ENCODE measurements around the gene CLDN4.

The CLDN4 gene

GRCh38 chr7:73823873-73824592 is 6.8 kb upstream of the CLDN4 start:
- Histone ChIP-seq H3K27ac (ENCODE audit: low read depth, low read length, severe bottlenecking) (no peak overlapping the region), H3K36me3 (ENCODE audit: control insufficient read depth, insufficient read depth, low read length) (no peaks in the 10 kb centered on the region), H3K4me1 (ENCODE audit: control insufficient read depth, insufficient read depth, low read length, poor library complexity, severe bottlenecking) (peaks cover 34% of the 10 kb centered on the region), H3K4me3 (ENCODE audit: extremely low read depth, insufficient read depth, low read length, poor library complexity, severe bottlenecking) (no peak overlapping the region), H3K9me3 (ENCODE audit: control insufficient read depth, low read length) (no peaks in the 10 kb centered on the region)
- WGBS, 2 experiments (ENCODE audit: insufficient coverage in 2 of 2): 80 to 94% methylated on average over 4 to 9 of the region's 11 CpGs

DNA sequence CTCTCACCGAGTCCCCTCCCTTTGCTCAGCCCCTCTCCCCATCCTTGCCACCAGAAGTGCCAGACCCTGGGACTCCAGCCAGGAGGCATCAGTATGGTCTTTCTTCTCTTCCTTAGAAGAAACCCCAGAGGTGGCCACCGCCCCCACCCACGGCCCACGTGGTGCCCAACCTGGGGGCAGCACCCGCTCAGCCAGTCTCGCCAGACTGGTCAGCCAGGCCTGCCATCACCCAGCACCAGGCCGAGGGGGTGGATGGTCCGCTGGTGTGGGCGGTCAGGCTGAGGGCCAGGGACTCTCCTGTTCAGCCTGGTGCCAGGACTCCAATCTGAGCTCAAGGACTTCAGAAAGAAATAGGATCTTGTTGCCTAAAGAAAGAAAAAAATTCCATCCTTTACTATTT is 5.8 kb upstream of the CLDN4 start:
- Histone ChIP-seq H3K4me3 (ENCODE audit: extremely low read depth, insufficient read depth, low read length, poor library complexity, severe bottlenecking) (no peak overlapping the region), H3K27ac (ENCODE audit: low read depth, low read length, severe bottlenecking) (no peak overlapping the region), H3K4me1 (ENCODE audit: control insufficient read depth, insufficient read depth, low read length, poor library complexity, severe bottlenecking) (peaks cover 44% of the 10 kb centered on the region), H3K9me3 (ENCODE audit: control insufficient read depth, low read length) (no peaks in the 10 kb centered on the region), H3K36me3 (ENCODE audit: control insufficient read depth, insufficient read depth, low read length) (no peaks in the 10 kb centered on the region)
- WGBS, 2 experiments (ENCODE audit: insufficient coverage in 2 of 2): 91 to 93% methylated on average over 6 to 9 of the region's 9 CpGs

GRCh38 chr7:73827567-73828106 is 3.2 kb upstream of the CLDN4 start:
- H3K4me3 ChIP-seq (ENCODE audit: extremely low read depth, insufficient read depth, low read length, poor library complexity, severe bottlenecking): no peak overlapping the region
- H3K27ac ChIP-seq (ENCODE audit: low read depth, low read length, severe bottlenecking): no peak overlapping the region
- no peaks in the 10 kb centered on the region for H3K9me3 ChIP-seq (ENCODE audit: control insufficient read depth, low read length)
- H3K36me3 ChIP-seq (ENCODE audit: control insufficient read depth, insufficient read depth, low read length): no peaks in the 10 kb centered on the region
- WGBS, 2 experiments (ENCODE audit: insufficient coverage in 2 of 2): 53 to 73% methylated on average over 2 to 3 of the region's 11 CpGs
- peaks cover 62% of the 10 kb centered on the region for H3K4me1 ChIP-seq (ENCODE audit: control insufficient read depth, insufficient read depth, low read length, poor library complexity, severe bottlenecking)

DNA sequence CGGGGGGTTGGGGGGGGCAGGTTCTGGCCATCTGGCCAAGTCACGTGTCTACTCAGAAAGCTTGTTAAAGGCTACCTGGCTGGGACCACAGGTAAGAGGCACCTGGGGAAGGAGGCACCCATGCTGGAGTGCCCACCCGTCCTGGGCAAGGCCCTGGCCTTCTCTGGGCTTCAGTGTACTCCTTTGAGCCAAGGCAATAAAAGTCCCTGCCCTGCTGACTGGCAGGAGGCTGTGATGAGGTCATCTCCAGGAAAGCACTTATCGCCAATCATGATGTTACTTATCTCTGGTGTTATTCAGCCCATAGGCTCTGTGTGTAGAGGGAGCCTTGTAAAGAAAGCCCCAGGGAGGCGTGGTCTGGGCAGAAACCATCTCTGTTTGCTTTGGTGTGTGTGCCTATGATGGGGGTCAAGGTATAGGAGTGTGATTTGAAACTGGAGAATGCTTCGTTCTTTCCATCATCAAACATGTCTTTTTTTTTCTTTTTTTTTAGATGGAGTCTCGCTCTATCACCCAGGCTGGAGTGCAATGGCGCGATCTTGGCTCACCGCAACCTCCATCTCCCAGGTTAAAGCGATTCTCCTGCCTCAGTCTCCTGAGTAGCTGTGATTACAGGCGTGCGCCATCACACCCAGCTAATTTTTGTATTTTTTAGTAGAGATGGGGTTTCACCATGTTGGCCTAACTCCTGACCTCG is 2.5 kb upstream of the CLDN4 start:
- H3K9me3 ChIP-seq (ENCODE audit: control insufficient read depth, low read length): no peaks in the 10 kb centered on the region
- H3K4me1 ChIP-seq (ENCODE audit: control insufficient read depth, insufficient read depth, low read length, poor library complexity, severe bottlenecking): peaks cover 62% of the 10 kb centered on the region
- 74 to 88% methylated on average over 7 to 8 of the region's 14 CpGs for WGBS, 2 experiments (ENCODE audit: insufficient coverage in 2 of 2)
- no peaks in the 10 kb centered on the region for H3K36me3 ChIP-seq (ENCODE audit: control insufficient read depth, insufficient read depth, low read length)
- no peak overlapping the region for H3K4me3 ChIP-seq (ENCODE audit: extremely low read depth, insufficient read depth, low read length, poor library complexity, severe bottlenecking)
- H3K27ac ChIP-seq (ENCODE audit: low read depth, low read length, severe bottlenecking): no peak overlapping the region

DNA sequence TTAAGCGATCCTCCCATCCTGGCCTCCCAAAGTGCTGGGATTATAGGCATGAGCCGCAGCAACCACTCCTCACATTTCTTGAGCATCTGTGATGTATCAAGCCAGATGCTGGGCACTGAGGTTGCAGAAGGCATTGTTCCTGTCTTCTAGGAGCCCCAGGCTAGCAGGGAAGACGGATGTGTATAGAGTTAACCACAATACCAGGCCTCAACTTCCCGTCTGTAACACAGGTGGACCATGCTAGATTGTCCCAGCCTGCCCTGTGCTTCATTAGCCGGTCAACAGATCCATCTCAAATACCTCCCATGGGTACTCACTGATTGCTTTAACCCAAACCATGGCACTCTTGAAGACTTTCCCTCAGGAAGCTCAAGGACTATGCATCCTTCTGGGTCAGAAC is 1.8 kb upstream of the CLDN4 start:
- 98 to 99% methylated on average over 4 to 5 of the region's 5 CpGs for WGBS, 2 experiments (ENCODE audit: insufficient coverage in 2 of 2)

GRCh38 chr7:73829505-73829904 is 1.3 kb upstream of the CLDN4 start:
- Histone ChIP-seq H3K27ac (ENCODE audit: low read depth, low read length, severe bottlenecking) (no peak overlapping the region), H3K9me3 (ENCODE audit: control insufficient read depth, low read length) (peaks cover 1% of the 10 kb centered on the region), H3K4me1 (ENCODE audit: control insufficient read depth, insufficient read depth, low read length, poor library complexity, severe bottlenecking) (peaks cover 54% of the 10 kb centered on the region), H3K36me3 (ENCODE audit: control insufficient read depth, insufficient read depth, low read length) (no peaks in the 10 kb centered on the region), H3K4me3 (ENCODE audit: extremely low read depth, insufficient read depth, low read length, poor library complexity, severe bottlenecking) (no peak overlapping the region)
- WGBS, 2 experiments (ENCODE audit: insufficient coverage in 2 of 2): 67 to 70% methylated on average over 6 to 7 of the region's 7 CpGs

More for the DNA sequence above, 1.8 kb upstream of the CLDN4 start:
- H3K4me3 ChIP-seq (ENCODE audit: extremely low read depth, insufficient read depth, low read length, poor library complexity, severe bottlenecking): no peak overlapping the region
- H3K27ac ChIP-seq (ENCODE audit: low read depth, low read length, severe bottlenecking): no peak overlapping the region
- no peaks in the 10 kb centered on the region for H3K9me3 ChIP-seq (ENCODE audit: control insufficient read depth, low read length)
- H3K4me1 ChIP-seq (ENCODE audit: control insufficient read depth, insufficient read depth, low read length, poor library complexity, severe bottlenecking): peaks cover 59% of the 10 kb centered on the region
- H3K36me3 ChIP-seq (ENCODE audit: control insufficient read depth, insufficient read depth, low read length): no peaks in the 10 kb centered on the region

DNA sequence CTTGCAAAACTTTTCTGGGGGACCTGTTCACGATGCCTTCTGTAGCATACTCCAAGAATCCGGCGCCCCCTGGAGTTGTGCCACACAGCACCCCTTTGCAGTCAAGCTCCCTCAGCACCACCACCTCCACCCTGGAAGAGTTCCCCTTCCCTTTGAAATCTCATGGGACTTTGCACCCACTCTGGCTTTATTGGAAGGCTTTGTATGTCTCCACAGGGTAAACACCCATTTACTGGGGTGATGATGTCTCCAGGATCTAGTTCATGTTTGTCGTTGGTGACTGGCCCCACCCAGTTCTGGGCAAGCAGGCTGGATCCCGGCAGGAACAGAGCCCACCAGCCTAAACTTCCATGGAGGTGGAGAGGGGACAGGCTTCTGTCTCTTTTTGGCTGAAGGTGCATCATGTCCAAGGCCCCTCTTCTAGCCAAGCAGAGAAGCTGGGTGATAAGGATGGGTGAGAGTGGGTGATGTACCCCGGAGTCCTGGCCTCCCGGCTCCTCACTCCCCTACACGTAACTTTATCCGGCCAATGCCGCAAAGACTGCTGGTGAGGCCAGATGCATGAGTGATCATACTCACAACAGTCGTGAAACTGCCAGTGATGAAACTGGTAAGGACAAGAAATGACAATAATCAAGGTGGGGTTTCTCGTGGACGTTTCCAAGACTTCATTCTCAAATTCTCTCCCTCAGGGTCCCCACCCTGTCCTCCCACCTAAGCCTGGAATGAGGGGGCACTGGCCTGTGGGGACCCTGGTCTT is 695 bp upstream of the CLDN4 start:
- H3K4me1 ChIP-seq (ENCODE audit: control insufficient read depth, insufficient read depth, low read length, poor library complexity, severe bottlenecking): peaks cover 54% of the 10 kb centered on the region
- no peak overlapping the region for H3K4me3 ChIP-seq (ENCODE audit: extremely low read depth, insufficient read depth, low read length, poor library complexity, severe bottlenecking)
- no peaks in the 10 kb centered on the region for H3K36me3 ChIP-seq (ENCODE audit: control insufficient read depth, insufficient read depth, low read length)
- 84 to 87% methylated on average over 10 of the region's 13 CpGs for WGBS, 2 experiments (ENCODE audit: insufficient coverage in 2 of 2)
- peaks cover 5% of the 10 kb centered on the region for H3K9me3 ChIP-seq (ENCODE audit: control insufficient read depth, low read length)
- H3K27ac ChIP-seq (ENCODE audit: low read depth, low read length, severe bottlenecking): peak overlapping the region; percentile 42

GRCh38 chr7:73831584-73831833 is 713 bp downstream of the CLDN4 start:
- peaks cover 51% of the 10 kb centered on the region for H3K4me1 ChIP-seq (ENCODE audit: control insufficient read depth, insufficient read depth, low read length, poor library complexity, severe bottlenecking)
- H3K4me3 ChIP-seq (ENCODE audit: extremely low read depth, insufficient read depth, low read length, poor library complexity, severe bottlenecking): no peak overlapping the region
- H3K36me3 ChIP-seq (ENCODE audit: control insufficient read depth, insufficient read depth, low read length): no peaks in the 10 kb centered on the region
- WGBS, 2 experiments (ENCODE audit: insufficient coverage in 2 of 2): 93 to 97% methylated on average over 16 of the region's 16 CpGs
- H3K27ac ChIP-seq (ENCODE audit: low read depth, low read length, severe bottlenecking): no peak overlapping the region
- peaks cover 5% of the 10 kb centered on the region for H3K9me3 ChIP-seq (ENCODE audit: control insufficient read depth, low read length)

- no peak overlapping the region for H3K4me3 ChIP-seq (ENCODE audit: extremely low read depth, insufficient read depth, low read length, poor library complexity, severe bottlenecking)
- no peak overlapping the region for H3K27ac ChIP-seq (ENCODE audit: low read depth, low read length, severe bottlenecking)
- WGBS, 2 experiments (ENCODE audit: insufficient coverage in 2 of 2): 42 to 63% methylated on average over 8 to 11 of the region's 16 CpGs
- peaks cover 46% of the 10 kb centered on the region for H3K4me1 ChIP-seq (ENCODE audit: control insufficient read depth, insufficient read depth, low read length, poor library complexity, severe bottlenecking)
- H3K9me3 ChIP-seq (ENCODE audit: control insufficient read depth, low read length): peaks cover 5% of the 10 kb centered on the region
- H3K36me3 ChIP-seq (ENCODE audit: control insufficient read depth, insufficient read depth, low read length): no peaks in the 10 kb centered on the region
Observed at GRCh38 chr7:73831834-73832651, 1.2 kb downstream of the CLDN4 start.

GRCh38 chr7:73832806-73833205 is 2.0 kb downstream of the CLDN4 start:
- no peak overlapping the region for H3K4me3 ChIP-seq (ENCODE audit: extremely low read depth, insufficient read depth, low read length, poor library complexity, severe bottlenecking)
- peaks cover 5% of the 10 kb centered on the region for H3K9me3 ChIP-seq (ENCODE audit: control insufficient read depth, low read length)
- WGBS, 2 experiments (ENCODE audit: insufficient coverage in 2 of 2): 86 to 88% methylated on average over 7 to 8 of the region's 13 CpGs
- no peak overlapping the region for H3K27ac ChIP-seq (ENCODE audit: low read depth, low read length, severe bottlenecking)
- H3K36me3 ChIP-seq (ENCODE audit: control insufficient read depth, insufficient read depth, low read length): no peaks in the 10 kb centered on the region
- H3K4me1 ChIP-seq (ENCODE audit: control insufficient read depth, insufficient read depth, low read length, poor library complexity, severe bottlenecking): peaks cover 41% of the 10 kb centered on the region

Measured in mesodermal cell (in vitro differentiated cells).